Measurements from ENCODE around the gene HYI.

DNA sequence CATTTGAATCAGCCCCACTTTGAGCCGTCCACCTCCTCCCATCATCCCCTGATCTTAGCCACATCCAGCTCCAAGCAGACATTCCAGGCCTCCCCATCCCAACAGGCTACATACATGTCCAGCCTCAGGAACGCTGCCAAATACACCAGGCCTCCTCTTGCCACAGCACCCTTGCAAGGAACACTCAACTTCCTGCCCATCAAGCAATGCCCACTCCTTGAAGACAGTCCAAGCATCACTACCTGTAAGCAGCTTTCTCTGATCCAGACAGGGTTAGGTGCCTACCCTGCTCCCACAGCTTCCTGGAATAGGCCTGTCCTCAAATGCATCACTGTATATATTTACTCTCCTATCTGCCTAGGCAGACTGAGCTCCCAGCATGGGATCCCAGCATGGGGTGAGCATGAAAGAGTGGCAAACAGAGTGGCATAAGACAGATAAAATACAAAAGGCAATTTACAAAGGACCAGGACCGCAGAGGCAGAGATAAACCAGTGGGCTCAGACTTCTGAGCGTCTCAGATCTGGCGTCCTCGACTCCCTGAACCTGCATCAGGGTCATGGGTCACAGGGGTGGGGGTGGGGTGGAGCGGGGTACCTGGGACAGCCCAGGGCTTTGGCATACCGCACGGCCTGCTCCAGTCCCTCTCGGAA, 816 bp downstream of the HYI start:
- TF ChIP-seq CTCF (conservative IDR thresholded peaks at IDR 0.05) (no peak), ZFX (IDR thresholded peaks at IDR 0.05) (no peak)
